ENCODE data around the gene TMEM154.

TMEM154 gene

DNA sequence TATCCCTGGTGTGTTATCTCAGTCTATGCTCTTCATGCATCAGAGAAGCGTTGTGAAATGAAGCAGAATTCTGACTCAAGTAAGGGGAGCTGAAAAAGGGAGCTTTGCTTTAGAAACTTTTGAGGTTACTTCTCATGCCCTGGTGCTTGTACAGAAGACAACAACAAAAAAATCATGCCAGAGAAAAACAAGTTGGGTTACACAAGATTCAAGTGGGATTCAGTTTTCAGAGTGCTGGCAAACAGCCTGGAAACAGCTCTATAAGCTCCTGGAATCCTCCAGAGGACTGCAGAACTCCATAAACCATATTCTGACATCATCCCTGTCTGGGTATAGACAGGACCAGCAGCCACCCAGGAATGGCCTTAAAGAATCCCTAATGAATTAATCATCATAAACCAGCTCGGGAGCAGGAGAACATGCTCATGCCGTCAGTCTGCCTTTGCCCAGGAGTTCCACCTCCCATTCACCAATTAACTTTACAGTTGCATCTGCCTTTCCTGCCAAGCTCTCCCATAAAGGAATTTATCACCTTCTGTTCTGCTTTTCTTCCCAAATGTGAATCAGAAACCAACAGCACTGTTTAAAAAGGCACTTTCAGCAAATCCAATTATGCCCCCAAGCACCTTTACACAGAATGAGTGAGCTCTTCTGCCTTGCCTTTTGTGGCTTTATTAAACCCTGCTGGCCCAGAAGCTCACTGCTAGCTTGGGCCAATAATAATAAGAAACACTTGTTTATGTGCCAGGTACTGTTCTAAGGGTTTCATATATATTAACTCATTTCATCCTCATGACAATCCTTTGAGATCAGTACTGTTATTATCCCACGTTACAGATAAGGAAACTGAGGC, 89.4 kb downstream of the TMEM154 start:
- DNase-seq: no peak

DNA sequence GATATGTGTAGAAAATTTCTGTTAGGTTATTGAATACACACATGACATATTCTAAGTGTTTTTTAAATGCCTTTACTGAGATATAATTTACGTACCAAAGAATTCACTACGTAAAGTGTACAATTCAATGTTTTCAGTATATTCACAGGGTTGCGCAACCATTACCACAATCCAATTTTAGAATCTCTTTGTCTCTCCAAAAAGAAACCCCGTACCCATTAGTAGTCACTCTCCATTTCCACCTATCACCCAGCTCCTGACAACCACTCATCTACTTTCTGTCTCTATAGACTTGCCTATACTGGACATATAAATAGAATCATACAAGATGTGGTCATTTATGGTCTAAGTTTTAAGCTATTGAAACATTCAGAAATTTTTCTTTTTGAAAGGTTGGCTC, 90.9 kb downstream of the TMEM154 start:
- DNase-seq: no peak

- DNase-seq: no peak
Measured at GRCh38 chr4:152587127-152587526, 92.7 kb downstream of the TMEM154 start.

DNA sequence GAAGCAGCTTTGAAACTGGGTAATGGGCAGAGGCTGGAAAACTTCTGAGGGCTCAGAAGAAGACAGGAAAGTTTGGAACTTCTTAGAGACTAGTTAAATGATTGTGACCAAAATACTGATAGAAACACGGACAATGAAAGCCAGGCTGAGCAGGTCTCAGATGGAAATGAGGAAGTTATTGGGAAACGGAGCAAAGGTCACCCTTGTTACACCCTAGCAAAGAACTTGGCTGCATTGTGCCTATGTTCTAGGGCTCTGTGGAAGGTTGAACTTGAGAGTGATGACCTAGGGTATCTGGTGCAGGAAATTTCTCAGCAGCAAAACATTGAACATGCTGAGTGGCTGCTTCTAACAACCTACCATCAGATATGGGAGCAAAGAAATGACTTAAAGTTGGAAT, 93.1 kb downstream of the TMEM154 start:
- DNase-seq: no peak

DNA sequence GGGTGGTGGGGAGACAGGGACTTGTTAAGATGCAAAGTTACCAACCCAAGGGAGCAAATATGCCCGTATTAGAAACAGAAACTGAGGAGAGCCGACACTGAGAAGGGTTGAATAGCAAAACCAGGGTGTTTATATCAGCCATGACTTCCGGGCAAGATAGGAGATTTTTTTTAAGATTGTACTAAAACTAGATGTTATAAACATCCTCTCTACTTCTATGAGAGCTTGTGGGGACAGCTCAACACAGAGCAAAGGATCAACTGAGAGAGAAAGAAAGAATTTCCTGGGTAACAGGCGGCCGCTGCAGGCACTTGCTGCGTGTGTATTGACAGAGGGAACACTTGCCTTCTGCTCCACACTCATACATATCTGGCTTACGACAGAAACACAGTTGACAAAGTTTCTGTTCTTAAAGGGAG, 94.8 kb downstream of the TMEM154 start:
- DNase-seq: no peak

DNA sequence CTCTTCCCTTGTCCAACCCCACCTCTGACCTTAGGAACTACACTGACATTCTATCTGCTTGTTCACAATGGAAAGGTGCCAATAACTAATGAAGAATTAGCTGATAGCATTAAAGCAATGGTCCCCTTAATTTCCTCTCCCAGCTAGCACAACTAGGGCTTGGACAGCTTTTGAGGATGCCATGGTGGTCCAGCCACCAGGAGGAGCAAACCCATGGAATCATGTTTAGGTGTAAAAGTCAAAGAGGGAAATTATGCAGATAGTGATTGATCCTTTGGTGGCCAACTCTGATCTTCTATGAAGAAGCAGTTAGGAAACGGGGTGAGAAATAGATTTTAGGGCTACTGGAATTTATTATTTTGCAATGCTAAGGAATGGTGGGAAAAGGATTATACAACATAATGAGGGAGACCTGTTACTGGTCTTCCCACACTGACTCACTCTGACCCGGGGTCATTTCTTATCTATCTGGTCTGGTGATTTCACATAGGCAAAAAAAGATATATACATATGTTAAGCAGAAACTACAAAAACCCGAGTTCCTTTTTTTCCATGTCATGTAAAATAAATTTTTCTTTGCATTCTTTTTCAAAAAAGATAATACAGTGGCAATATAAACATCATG, 98.1 kb downstream of the TMEM154 start:
- DNase-seq: no peak

DNA sequence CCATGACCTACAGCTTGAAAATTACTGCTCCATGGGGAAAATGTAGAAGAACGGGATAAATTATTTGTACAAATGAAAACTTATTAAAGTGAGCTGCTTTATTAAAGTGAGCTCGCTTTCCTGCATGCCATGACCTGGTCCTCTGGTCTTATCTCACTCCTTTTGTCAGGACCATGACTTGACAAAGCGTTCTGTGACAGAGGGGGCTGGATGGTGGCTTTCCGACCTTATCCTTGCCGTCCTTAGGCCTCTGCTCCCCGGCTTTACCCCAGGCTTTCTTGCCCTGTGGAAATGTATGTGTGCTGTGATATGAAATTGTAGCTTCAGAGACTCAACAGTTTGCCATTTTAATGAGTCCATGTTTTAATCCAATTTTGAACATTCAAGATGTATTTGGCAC, 99.9 kb downstream of the TMEM154 start:
- no peak for DNase-seq

DNA sequence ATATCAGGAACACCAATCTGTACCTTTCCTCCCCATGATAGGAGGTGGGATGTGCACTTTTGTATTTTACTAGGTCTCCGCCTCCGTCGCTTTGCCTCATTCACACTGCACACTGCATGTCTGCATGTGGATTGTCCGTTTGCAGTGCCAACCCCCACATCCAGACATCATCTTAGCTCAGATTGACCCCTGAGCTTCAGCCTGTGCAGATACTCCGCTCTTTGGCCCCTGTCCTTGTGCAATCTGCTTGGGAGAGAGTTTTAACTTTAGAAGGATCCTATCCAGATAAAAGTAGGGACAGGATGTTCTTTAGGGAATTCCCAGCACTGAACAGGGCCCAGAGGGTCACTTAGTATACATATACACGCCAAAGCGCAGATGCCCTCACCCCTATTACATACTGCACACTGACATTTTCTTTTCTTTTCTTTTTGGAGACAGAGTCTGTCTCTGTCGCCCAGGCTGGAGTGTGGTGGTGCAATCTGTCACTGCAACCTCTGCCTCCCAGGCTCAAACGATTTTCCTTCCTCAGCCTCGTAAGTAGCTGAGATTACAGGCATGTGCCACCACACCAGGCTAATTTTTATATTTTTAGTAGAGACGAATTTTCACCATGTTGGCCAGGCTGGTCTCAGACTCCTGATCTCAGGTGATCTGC, 100.6 kb downstream of the TMEM154 start:
- DNase-seq: no peak

GRCh38 chr4:152578670-152579069, 101.1 kb downstream of the TMEM154 start:
- DNase-seq: no peak

DNA sequence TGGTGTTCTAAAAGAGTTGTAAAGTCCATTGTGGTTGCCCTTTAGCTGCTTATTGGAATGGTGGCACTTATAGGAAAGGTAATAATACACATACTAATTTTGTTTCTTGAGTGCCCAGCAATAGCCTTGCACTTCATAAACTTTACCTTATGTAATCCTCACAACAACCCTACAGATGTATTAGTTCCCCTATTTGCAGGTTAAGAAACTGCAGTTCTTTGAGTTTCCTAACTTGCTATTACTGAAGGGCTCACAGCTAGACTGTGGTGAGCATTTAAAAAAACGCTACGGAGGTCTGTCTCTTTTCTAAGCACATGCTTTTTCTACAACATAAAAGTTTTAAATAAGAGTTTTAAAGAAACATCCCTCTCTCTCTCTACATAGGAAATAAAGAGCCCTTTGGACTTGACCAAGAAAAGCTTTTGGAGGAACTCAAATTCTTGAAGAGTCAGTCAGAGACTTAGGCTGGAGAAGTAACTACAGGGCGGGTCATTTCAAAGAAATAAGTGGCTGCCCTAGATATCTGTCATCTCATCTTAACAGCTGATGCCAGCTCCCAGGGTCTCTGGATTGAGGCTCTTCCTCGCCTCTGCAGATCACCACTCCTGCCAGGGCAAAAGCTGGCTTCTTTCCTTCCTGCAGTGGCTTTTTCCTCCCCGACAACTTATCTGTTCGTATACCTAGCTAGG, 101.9 kb downstream of the TMEM154 start:
- no peak for DNase-seq

- no peak for DNase-seq
Measured at GRCh38 chr4:152575533-152575932, 104.3 kb downstream of the TMEM154 start.

- DNase-seq: no peak
Measured at GRCh38 chr4:152573861-152574260, 105.9 kb downstream of the TMEM154 start.

- DNase-seq: no peak
Measured at GRCh38 chr4:152572417-152573086, 107.2 kb downstream of the TMEM154 start.

DNA sequence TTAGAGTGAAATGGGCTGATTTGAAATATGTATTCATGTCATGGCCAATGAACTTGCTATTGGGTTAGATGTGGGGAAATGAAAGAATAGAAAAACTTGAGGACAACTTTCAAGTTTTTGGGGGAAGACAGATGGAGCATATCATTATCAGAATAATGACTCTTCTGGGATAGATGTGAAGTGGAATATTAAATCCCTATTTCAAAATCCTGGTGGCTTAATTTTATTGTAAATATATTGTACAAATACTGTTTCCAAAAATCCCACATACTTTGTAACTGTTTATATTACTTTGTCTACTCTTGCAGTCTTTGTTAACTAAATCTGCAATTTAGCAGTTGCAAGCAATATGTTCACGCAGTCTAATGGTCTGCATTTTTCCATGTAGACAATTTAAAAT, 108.0 kb downstream of the TMEM154 start:
- no peak for DNase-seq

GRCh38 chr4:152571296-152571695, 108.5 kb downstream of the TMEM154 start:
- DNase-seq: no peak
